ENCODE results near the gene POLN.

GRCh38 chr4:2049811-2050210 lies 192.1 kb downstream of the POLN start:
- no peak for TF ChIP-seq POLR2A (IDR thresholded peaks at IDR 0.05)
- TF ChIP-seq CTCF (IDR thresholded peaks at IDR 0.05) = no peak
- TF ChIP-seq EP300 (IDR thresholded peaks at IDR 0.05; ENCODE audit: low read depth) = no peak
- no peak for TF ChIP-seq POLR2AphosphoS5 (IDR thresholded peaks at IDR 0.05)

Data from transverse colon (tissue), 4 donors.